Mesenchymal stem cell (in vitro differentiated cells and primary cell): ENCODE data around the gene ARID1A.

Experiments used
- DNase-seq: peaks from one replicate; pipeline ENCODE4 v3.0.0-alpha.2; 2013
- H2AFZ ChIP-seq: one replicate; pipeline ENCODE4 v1.6.1; 2013; ENCODE audit warnings: low read depth, mild to moderate bottlenecking, control low read depth, inconsistent platforms, low read length, moderate library complexity
- H2AK5ac ChIP-seq: 2 replicates; pipeline ENCODE4 v1.6.1; 2013; ENCODE audit warnings: low read length, moderate library complexity, mild to moderate bottlenecking, inconsistent platforms; ENCODE audit not compliant: severe bottlenecking
- H2BK120ac ChIP-seq: one replicate; pipeline ENCODE4 v1.6.1; 2013; ENCODE audit warnings: low read depth, mild to moderate bottlenecking, inconsistent platforms, low read length, moderate library complexity
- H2BK12ac ChIP-seq, 2 experiments: one replicate each; pipeline ENCODE4 v1.6.1; 2013; ENCODE audit warnings: inconsistent platforms in 2 of 2, low read length in 2 of 2, mild to moderate bottlenecking in 2 of 2, moderate library complexity in 2 of 2, control low read depth in 1 of 2
- H2BK15ac ChIP-seq: one replicate; pipeline ENCODE4 v1.6.1; 2013; ENCODE audit warnings: mild to moderate bottlenecking, low read depth, inconsistent platforms; ENCODE audit not compliant: poor library complexity, severe bottlenecking
- H2BK5ac ChIP-seq: 2 replicates; pipeline ENCODE4 v1.6.1; 2013; ENCODE audit warnings: low read depth, mild to moderate bottlenecking, low read length, control low read depth, inconsistent platforms; ENCODE audit not compliant: poor library complexity, severe bottlenecking
- H3K14ac ChIP-seq, 2 experiments: one replicate each; pipeline ENCODE4 v1.6.1; 2013; ENCODE audit warnings: inconsistent platforms in 2 of 2, low read length in 2 of 2, control low read depth in 1 of 2, mild to moderate bottlenecking in 1 of 2, moderate library complexity in 1 of 2
- H3K18ac ChIP-seq, 2 experiments: one replicate each; pipeline ENCODE4 v1.6.1; 2013; ENCODE audit warnings: inconsistent platforms in 2 of 2, low read length in 2 of 2, control low read depth in 1 of 2, low read depth in 1 of 2, mild to moderate bottlenecking in 1 of 2
- H3K23ac ChIP-seq, 2 experiments: one replicate each; pipeline ENCODE4 v1.6.1; 2013; ENCODE audit warnings: inconsistent platforms in 2 of 2, low read length in 2 of 2, mild to moderate bottlenecking in 2 of 2, moderate library complexity in 2 of 2, control low read depth in 1 of 2
- H3K27ac ChIP-seq: 2 replicates; pipeline ENCODE4 v1.5.1; 2013; ENCODE audit warnings: mild to moderate bottlenecking, moderate library complexity, low read length, control low read depth, inconsistent platforms; ENCODE audit not compliant: poor library complexity, severe bottlenecking
- H3K27me3 ChIP-seq, 2 experiments: 2 replicates each; pipeline versions ENCODE4 v1.6.1 to v1.7.0; 2013; ENCODE audit warnings: low read length in 2 of 2, mild to moderate bottlenecking in 2 of 2, moderate library complexity in 2 of 2, control low read depth in 1 of 2, inconsistent platforms in 1 of 2; ENCODE audit not compliant: control insufficient read depth in 1 of 2, insufficient read depth in 1 of 2
- H3K36me3 ChIP-seq, 2 experiments: 2 replicates each; pipeline versions ENCODE4 v1.6.1 to v1.7.0; 2013; ENCODE audit warnings: low read length in 2 of 2, control low read depth in 1 of 2, inconsistent platforms in 1 of 2, low read depth in 1 of 2, mild to moderate bottlenecking in 1 of 2; ENCODE audit not compliant: insufficient read depth in 2 of 2, control insufficient read depth in 1 of 2
- H3K4ac ChIP-seq, 2 experiments: one replicate each; pipeline ENCODE4 v1.6.1; 2013; ENCODE audit warnings: inconsistent platforms in 2 of 2, low read length in 2 of 2, mild to moderate bottlenecking in 2 of 2, moderate library complexity in 2 of 2, control low read depth in 1 of 2, low read depth in 1 of 2
- H3K4me1 ChIP-seq: 2 replicates; pipeline ENCODE4 v1.6.1; 2013; ENCODE audit warnings: low read depth, low read length, control low read depth; ENCODE audit not compliant: control insufficient read depth, insufficient read depth
- H3K4me2 ChIP-seq: 2 replicates; pipeline ENCODE4 v1.6.1; 2013; ENCODE audit warnings: low read length, mild to moderate bottlenecking, inconsistent platforms; ENCODE audit not compliant: poor library complexity, severe bottlenecking
- H3K4me3 ChIP-seq, 2 experiments: 2 replicates each; pipeline versions ENCODE4 v1.5.1 to v1.7.0; 2013; ENCODE audit warnings: low read length in 2 of 2, mild to moderate bottlenecking in 2 of 2, control low read depth in 1 of 2, low read depth in 1 of 2; ENCODE audit not compliant: insufficient read depth in 1 of 2
- H3K79me1 ChIP-seq: replicated peaks from 2 replicates; pipeline ENCODE4 v1.6.1; 2013; ENCODE audit warnings: mild to moderate bottlenecking, control low read depth, low read length, inconsistent platforms; ENCODE audit not compliant: poor library complexity, severe bottlenecking
- H3K9ac ChIP-seq: 2 replicates; pipeline ENCODE4 v1.7.0; 2013; ENCODE audit warnings: mild to moderate bottlenecking, low read length, moderate library complexity
- H3K9me3 ChIP-seq: 2 replicates; pipeline ENCODE4 v1.7.0; 2013; ENCODE audit warnings: mild to moderate bottlenecking, low read length; ENCODE audit not compliant: control insufficient read depth
- H4K8ac ChIP-seq: one replicate; pipeline ENCODE4 v1.6.1; 2013; ENCODE audit warnings: inconsistent platforms, mild to moderate bottlenecking, low read length, moderate library complexity
- H4K91ac ChIP-seq: one replicate; pipeline ENCODE4 v1.6.1; 2013; ENCODE audit warnings: mild to moderate bottlenecking, low read length, inconsistent platforms
- WGBS: methylation state at CpG from one replicate; pipeline ENCODE4 v1.1.7; 2013; ENCODE audit warnings: mixed read lengths; 5-methylcytosine and 5-hydroxymethylcytosine counted together

Gene ARID1A

GRCh38 chr1:26677306-26678115 lies 18.3 kb upstream of the ARID1A start:
- Histone ChIP-seq H3K4me2 (no peak overlapping the region), H4K8ac (no peak overlapping the region), H3K27me3 (no peaks in the 10 kb centered on the region), H3K36me3 (no peaks in the 10 kb centered on the region), H3K9ac (peak overlapping the region; percentile 60), H3K4me1 (peaks cover 3% of the 10 kb centered on the region), H3K79me1 (no peaks in the 10 kb centered on the region), H3K23ac (no peak overlapping the region), H2AFZ (no peak overlapping the region), H3K27ac (no peak overlapping the region), H3K4me3 (peak overlapping the region in 1 of 2 experiments; percentile 67), H2BK12ac (no peak overlapping the region), H3K4ac (no peak overlapping the region), H3K18ac (no peak overlapping the region), H2BK15ac (no peak overlapping the region), H3K9me3 (no peaks in the 10 kb centered on the region), H2AK5ac (no peak overlapping the region), H4K91ac (no peak overlapping the region), H2BK5ac (no peak overlapping the region), H2BK120ac (no peak overlapping the region), H3K14ac (no peak overlapping the region)
- DNase-seq = peak; percentile 67
- WGBS = 42% methylated on average over 9 of the region's 9 CpGs

DNA sequence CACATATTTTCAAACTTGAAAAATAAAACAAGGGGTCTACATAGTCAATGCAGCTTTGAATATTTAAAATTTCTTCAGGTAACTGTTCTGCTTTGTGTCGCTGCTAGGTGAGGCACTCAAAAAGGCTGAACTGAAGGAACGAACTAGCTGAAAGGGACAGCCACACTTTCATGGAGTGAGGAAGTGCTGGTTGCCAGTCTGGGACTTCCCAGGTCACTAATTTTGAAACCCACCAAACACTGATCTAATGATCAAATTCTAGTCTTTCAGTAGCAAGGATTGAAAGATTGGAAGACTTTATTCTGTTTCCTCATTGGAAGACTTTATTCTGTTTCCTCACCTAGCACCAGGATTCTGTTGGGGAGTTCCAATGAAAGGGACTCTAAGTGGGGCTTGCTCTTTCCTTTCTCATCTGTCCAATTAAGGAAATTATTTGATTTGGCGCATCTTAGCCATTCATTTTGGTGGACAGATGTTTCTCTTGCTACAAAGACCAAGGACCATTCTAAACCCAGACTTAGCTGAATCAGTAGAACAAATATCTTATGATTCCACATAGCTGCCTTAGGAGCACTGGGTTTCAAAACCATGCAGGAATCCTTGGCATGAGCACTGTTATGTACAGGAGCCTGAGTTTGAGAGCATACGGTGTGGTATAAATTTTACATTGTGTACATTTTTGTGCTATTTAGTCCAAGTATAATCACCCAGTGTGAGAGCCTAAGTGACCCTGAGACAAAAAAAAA lies 10.9 kb upstream of the ARID1A start:
- no peak overlapping the region for H3K4ac ChIP-seq

GRCh38 chr1:26686795-26687194 lies 9.0 kb upstream of the ARID1A start:
- Histone ChIP-seq H4K91ac (no peak overlapping the region), H3K14ac (no peak overlapping the region), H2AK5ac (no peak overlapping the region), H3K4ac (no peak overlapping the region), H3K4me2 (no peak overlapping the region), H3K4me1 (peaks cover 6% of the 10 kb centered on the region), H3K9me3 (no peaks in the 10 kb centered on the region), H4K8ac (no peak overlapping the region), H2BK5ac (no peak overlapping the region), H3K27me3 (no peaks in the 10 kb centered on the region), H3K36me3 (no peaks in the 10 kb centered on the region), H2BK120ac (no peak overlapping the region), H3K27ac (no peak overlapping the region), H3K4me3 (no peak overlapping the region), H2BK15ac (no peak overlapping the region), H3K23ac (no peak overlapping the region), H3K18ac (no peak overlapping the region), H3K9ac (no peak overlapping the region), H2AFZ (no peak overlapping the region), H2BK12ac (no peak overlapping the region), H3K79me1 (no peaks in the 10 kb centered on the region)
- peak; percentile 45 for DNase-seq
- WGBS = no CpG with 5 or more reads among the region's 1 CpG

More for the DNA sequence above, 10.9 kb upstream of the ARID1A start:
- Histone ChIP-seq H3K36me3 (no peaks in the 10 kb centered on the region), H3K4me3 (no peak overlapping the region), H2BK120ac (no peak overlapping the region), H3K27ac (peak overlapping the region; percentile 42), H3K4me1 (peaks cover 6% of the 10 kb centered on the region), H3K9ac (no peak overlapping the region), H4K8ac (no peak overlapping the region), H3K23ac (no peak overlapping the region), H3K14ac (no peak overlapping the region), H2BK15ac (no peak overlapping the region), H4K91ac (no peak overlapping the region), H3K27me3 (no peaks in the 10 kb centered on the region), H3K79me1 (no peaks in the 10 kb centered on the region), H3K18ac (no peak overlapping the region), H2BK5ac (no peak overlapping the region), H2BK12ac (no peak overlapping the region), H3K4me2 (peak overlapping the region; percentile 21), H3K9me3 (no peaks in the 10 kb centered on the region), H2AFZ (no peak overlapping the region), H2AK5ac (peak overlapping the region; percentile 31)
- WGBS = 96% methylated on average over 3 of the region's 4 CpGs
- DNase-seq = no peak

DNA sequence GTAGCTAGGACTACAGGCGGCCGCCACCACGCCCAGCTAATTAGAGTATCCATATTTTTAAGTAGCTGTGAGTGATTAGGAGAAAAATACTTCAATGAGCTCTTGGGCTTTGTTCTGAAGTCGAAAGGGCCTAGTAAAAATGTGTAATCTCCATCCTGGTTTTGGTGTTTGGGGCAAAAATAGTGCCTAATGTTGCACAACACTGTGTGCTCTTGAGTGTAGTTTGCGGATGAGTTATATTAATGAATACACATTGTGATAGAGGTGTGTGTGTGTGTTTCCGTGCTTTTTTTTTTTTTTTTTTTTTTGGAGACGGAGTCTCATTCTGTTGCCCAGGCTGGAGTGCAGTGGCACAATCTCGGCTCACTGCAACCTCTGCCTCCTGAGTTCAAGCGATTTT lies 6.3 kb upstream of the ARID1A start:
- Histone ChIP-seq H2BK120ac (no peak overlapping the region), H4K91ac (no peak overlapping the region), H3K4me3 (no peak overlapping the region), H3K27me3 (no peaks in the 10 kb centered on the region), H3K9ac (no peak overlapping the region), H3K4me1 (peaks cover 8% of the 10 kb centered on the region), H2BK5ac (no peak overlapping the region), H3K79me1 (peaks cover 3% of the 10 kb centered on the region), H3K18ac (no peak overlapping the region), H3K23ac (no peak overlapping the region), H3K4ac (no peak overlapping the region), H3K4me2 (no peak overlapping the region), H3K9me3 (no peaks in the 10 kb centered on the region), H3K36me3 (no peaks in the 10 kb centered on the region), H3K27ac (no peak overlapping the region), H3K14ac (no peak overlapping the region), H2BK12ac (no peak overlapping the region), H2AK5ac (no peak overlapping the region), H4K8ac (no peak overlapping the region), H2AFZ (no peak overlapping the region), H2BK15ac (no peak overlapping the region)
- no peak for DNase-seq
- WGBS = 97% methylated on average over 9 of the region's 9 CpGs
